Measurements from ENCODE around the gene NCAPH2.

GRCh38 chr22:50467341-50467740 lies 40.7 kb upstream of the NCAPH2 start:
- TF ChIP-seq CTCF (IDR thresholded peaks at IDR 0.05) (no peak), POLR2A (IDR thresholded peaks at IDR 0.05) (no peak), EP300 (IDR thresholded peaks at IDR 0.05) (no peak)

Data from gastroesophageal sphincter (tissue), 3 donors.